RWPE1 (cell line): ENCODE measurements around the gene CSF3.

ENCODE experiments used
- CTCF ChIA-PET: fragments of 350-600 bp; sonication (Branson Sonifier 250); formaldehyde crosslinking; extraction: SDS; loops from one replicate; lab custom pipeline; 2021; lab: Yijun Ruan, JAX
- POLR2A ChIA-PET: fragments of 400-600 bp; formaldehyde crosslinking; extraction: SDS; loops from one replicate; lab custom pipeline; 2020; ENCODE audit warnings: antibody characterized with exemption; ENCODE audit not compliant: low non-redundant PET; lab: Yijun Ruan, JAX
- DNase-seq: peaks from one replicate; pipeline ENCODE4 v3.0.0; 2012; ENCODE audit warnings: low spot score
- H3K27ac ChIP-seq: fragments of 450-650 bp; 2 replicates; pipeline ENCODE4 v1.5.1; 2017
- TF ChIP-seq, protein P1 (sequence below): fragments of 450-650 bp; conservative IDR thresholded peaks from 2 replicates; pipeline ENCODE4 v1.5.1; 2017; ENCODE audit warnings: low read depth, mild to moderate bottlenecking

Gene CSF3

DNA sequence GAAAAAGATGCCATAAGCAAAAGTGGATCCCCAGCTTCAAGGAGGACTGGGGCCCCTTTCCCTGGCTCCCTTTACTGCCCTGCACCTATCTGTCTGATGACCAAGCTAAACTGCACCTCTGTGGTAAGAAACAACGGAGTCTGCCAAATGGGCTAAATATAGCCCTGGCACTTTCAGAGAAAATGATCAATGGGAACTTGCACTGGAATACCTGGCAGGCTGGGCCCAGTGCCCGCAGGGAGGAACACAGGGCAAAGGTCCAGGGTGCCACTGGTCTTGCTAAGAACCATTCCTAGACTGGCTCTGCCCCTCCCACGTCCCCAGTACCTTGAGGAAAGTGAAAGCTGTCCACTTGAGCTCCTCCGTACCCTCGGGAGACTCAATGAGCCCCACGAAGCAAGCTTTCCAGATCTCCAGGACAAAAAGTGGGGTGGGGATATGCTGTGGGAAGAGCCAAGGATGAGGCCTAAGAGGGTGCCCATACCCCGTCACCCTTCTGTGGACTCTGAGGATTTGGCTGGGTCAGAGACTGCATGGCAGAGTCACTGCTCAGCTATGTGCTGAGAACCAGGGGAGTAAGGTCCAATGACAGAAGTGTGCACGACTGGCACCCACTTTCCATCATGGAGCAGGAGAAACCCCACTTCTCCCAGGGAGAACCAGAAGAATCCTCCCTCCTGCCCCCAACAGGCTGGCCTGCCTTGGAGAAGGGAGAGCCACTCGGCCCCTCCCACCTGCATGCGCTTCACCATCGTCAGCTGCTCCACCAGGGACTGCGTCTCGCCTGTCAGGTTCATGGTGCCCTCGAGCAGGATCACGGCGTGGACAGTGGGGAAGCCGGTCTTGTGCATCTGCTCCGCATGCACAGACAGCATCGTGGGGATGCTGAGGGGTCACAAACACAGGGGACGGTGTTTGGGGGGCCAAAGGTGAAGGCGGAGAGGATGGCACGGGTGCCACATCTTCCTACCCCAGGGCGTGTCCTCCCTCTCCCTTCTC is 17.4 kb downstream of the CSF3 start:
- DNase-seq = no peak
- peak overlapping the region; percentile 66 for H3K27ac ChIP-seq
- ChIA-PET POLR2A (no interaction called here), CTCF (interaction anchor here (0.6 to 1.9 kb wide), 4 partner anchors 7 to 80 kb away, joined by 3 to 6 read pairs (median 4); no protein-coding TSS in a partner anchor)
- TF ChIP-seq, protein P1, sequence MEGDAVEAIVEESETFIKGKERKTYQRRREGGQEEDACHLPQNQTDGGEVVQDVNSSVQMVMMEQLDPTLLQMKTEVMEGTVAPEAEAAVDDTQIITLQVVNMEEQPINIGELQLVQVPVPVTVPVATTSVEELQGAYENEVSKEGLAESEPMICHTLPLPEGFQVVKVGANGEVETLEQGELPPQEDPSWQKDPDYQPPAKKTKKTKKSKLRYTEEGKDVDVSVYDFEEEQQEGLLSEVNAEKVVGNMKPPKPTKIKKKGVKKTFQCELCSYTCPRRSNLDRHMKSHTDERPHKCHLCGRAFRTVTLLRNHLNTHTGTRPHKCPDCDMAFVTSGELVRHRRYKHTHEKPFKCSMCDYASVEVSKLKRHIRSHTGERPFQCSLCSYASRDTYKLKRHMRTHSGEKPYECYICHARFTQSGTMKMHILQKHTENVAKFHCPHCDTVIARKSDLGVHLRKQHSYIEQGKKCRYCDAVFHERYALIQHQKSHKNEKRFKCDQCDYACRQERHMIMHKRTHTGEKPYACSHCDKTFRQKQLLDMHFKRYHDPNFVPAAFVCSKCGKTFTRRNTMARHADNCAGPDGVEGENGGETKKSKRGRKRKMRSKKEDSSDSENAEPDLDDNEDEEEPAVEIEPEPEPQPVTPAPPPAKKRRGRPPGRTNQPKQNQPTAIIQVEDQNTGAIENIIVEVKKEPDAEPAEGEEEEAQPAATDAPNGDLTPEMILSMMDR = no peak

DNA sequence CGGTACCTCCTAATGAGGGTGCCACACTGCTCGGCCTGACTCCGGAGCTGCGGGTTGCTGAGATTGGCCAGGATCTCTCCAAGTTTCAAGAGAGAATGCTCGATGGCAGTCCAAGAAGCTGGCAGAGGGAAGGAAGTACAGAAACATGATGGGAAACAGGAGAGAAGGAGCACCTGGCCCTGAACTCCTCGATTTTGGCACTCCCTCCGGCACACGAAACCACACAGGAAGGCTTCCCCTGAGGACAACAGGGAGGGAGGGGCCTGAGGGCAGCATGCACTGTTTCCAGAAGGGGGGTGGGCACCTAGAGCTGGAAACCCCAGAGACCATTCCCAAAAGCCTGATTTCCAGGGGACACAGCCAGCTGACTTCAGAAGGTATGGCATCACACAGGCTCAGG is 18.1 kb downstream of the CSF3 start:
- no peak for DNase-seq
- TF ChIP-seq, protein P1 = no peak
- peak overlapping the region; percentile 66 for H3K27ac ChIP-seq
- ChIA-PET CTCF (interaction anchor here (1.9 kb wide), 1 partner anchor 53 kb away, joined by 5 read pairs; no protein-coding TSS in a partner anchor), POLR2A (interaction anchor here (0.6 kb wide), 1 partner anchor 50 kb away, joined by 4 read pairs; no protein-coding TSS in a partner anchor)

DNA sequence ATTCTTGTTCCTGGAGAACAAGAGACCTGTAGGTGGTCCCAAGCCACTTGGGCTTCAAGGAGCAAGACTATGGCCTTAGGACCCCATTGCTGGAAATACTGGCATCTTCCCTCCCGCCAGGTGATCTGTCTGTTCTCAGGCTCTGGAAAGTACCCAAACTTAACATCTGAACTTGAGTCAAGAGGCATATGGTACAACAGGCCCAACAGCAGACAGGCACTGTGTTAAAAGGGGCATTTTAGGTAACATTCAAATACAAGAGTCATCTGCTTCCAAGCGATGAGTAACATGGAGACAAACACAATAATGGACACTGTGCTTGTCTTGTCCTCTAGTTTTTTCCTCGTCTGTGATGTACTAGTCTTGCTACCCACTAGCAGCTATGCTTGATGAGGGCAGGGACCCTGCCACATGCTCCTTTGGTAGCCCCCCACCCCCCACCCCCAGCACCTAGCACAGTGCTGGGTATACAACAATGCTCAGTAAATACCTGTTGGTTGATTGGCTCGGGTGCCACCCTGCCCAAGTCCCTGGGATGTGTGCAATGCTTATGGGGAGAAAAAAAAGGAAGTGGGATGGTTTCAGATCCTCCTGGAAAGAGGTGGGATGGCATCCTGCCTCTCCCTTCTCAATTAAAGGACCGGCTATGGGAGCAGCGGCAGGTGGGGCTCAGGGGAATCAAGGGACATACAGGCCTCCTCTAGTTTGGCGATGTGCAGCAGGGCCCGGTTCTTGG is 19.4 kb downstream of the CSF3 start:
- POLR2A ChIA-PET = no interaction called here
- DNase-seq = no peak
- peak overlapping the region; percentile 7; the same call in 1 of the 2 replicates for H3K27ac ChIP-seq
- CTCF ChIA-PET = interaction anchor here (0.6 to 1.5 kb wide), 2 partner anchors 8 to 328 kb away, joined by 3 to 6 read pairs; no protein-coding TSS in a partner anchor
- TF ChIP-seq, protein P1 = no peak

DNA sequence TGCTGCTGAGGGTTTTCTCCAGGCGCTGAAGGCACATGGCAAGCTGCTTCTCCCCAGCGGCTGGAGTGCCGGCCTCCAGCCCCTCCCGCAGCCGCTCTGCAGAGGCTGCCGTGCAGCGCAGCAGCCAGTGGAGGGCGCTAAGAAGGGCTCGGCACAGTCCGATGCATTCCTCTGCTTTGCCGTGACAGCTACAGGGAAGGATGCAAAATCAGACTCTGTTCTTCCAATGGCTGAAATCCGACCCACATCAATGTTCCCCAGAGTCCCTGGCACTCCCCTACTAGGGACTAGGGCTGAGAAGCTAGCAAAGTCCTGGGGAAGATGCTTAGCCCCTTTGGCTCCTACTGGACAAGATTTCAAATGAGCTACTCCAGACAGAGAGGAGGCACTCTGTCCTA is 19.9 kb downstream of the CSF3 start:
- CTCF ChIA-PET = interaction anchor here (0.6 to 1.5 kb wide), 4 partner anchors 9 to 329 kb away, joined by 3 to 6 read pairs (median 4); no protein-coding TSS in a partner anchor
- POLR2A ChIA-PET = no interaction called here
- H3K27ac ChIP-seq = peak overlapping the region; percentile 7; the same call in 1 of the 2 replicates
- TF ChIP-seq, protein P1 = peak; percentile 46
- no peak for DNase-seq

DNA sequence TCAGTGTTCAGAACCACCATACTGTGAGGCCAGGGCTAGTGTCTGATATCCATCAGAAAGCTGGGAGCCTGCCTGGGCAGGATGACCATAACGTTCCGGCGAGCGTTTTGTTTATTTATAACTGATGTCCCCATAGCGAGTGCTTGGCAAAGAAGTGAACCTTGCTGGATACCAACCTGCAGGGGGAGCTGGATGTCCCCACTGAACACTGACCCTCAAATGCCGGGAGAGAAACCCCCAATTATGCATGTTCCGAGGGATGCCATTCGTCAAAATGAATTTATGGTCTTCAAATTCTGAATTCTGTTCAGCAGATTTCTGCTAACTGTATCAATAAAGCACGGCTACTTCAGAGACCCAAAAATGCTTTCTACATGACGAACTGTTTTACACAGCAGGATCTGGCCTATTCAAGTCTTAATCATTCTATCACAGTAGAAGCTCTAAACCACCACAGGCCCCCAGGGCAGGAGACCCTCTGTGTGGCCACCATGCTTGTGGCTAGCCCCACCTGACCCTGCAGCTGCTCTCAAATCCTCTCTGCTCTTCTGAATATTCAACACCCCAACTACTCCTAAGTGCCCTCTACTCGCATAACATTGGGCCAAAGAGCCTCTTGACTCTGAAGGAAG is 23.8 kb downstream of the CSF3 start:
- peak overlapping the region; percentile 52 for H3K27ac ChIP-seq
- POLR2A ChIA-PET = no interaction called here
- TF ChIP-seq, protein P1 = peak; percentile 44
- CTCF ChIA-PET = interaction anchor here (0.5 to 1.7 kb wide), 6 partner anchors 9 to 47 kb away, joined by 3 to 6 read pairs (median 4); no protein-coding TSS in a partner anchor
- DNase-seq = no peak
